DOHH2 (cell line): ENCODE measurements around the gene SLC46A2.

Experiments used
- H3F3A ChIP-seq: fragments of 200-600 bp; sonication (generic), shearing (Covaris generic); 2 replicates; pipeline ENCODE4 v1.6.0; 2016; ENCODE audit warnings: antibody characterized with exemption, mild to moderate bottlenecking; ENCODE audit not compliant: control insufficient read depth, insufficient read depth
- H3K27ac ChIP-seq: fragments of 200-600 bp; sonication (generic); 2 replicates; pipeline ENCODE4 v1.5.1; 2014; ENCODE audit warnings: low read depth, mild to moderate bottlenecking, low read length, moderate library complexity
- H3K27me3 ChIP-seq: fragments of 200-600 bp; sonication (generic); 2 replicates; pipeline ENCODE4 v1.6.1; 2014; ENCODE audit warnings: mild to moderate bottlenecking, low read length, mixed read lengths; ENCODE audit not compliant: control insufficient read depth
- H3K36me3 ChIP-seq: fragments of 200-600 bp; sonication (generic); 2 replicates; pipeline ENCODE4 v1.6.1; 2014; ENCODE audit warnings: mild to moderate bottlenecking, low read length, moderate library complexity, mixed read lengths; ENCODE audit not compliant: control insufficient read depth
- H3K4me1 ChIP-seq: fragments of 200-600 bp; sonication (generic); 2 replicates; pipeline ENCODE4 v1.6.1; 2014; ENCODE audit warnings: mild to moderate bottlenecking, low read length, mixed read lengths; ENCODE audit not compliant: control insufficient read depth
- H3K4me2 ChIP-seq: fragments of 200-600 bp; sonication (generic); 2 replicates; pipeline ENCODE4 v1.6.0; 2014; ENCODE audit warnings: mild to moderate bottlenecking, low read length, moderate library complexity
- H3K4me3 ChIP-seq: fragments of 200-600 bp; sonication (generic); 2 replicates; pipeline ENCODE4 v1.5.1; 2014; ENCODE audit warnings: mild to moderate bottlenecking, low read length, mixed read lengths
- H3K79me2 ChIP-seq: fragments of 200-600 bp; sonication (generic); 2 replicates; pipeline ENCODE4 v1.6.1; 2014; ENCODE audit warnings: mild to moderate bottlenecking, low read length, mixed read lengths; ENCODE audit not compliant: control insufficient read depth
- H3K9me2 ChIP-seq: fragments of 200-600 bp; sonication (generic); replicated peaks from 2 replicates; pipeline ENCODE4 v1.6.1; 2014; ENCODE audit warnings: mild to moderate bottlenecking, low read length, mixed read lengths; ENCODE audit not compliant: control insufficient read depth
- H3K9me3 ChIP-seq: fragments of 200-600 bp; sonication (generic); 2 replicates; pipeline ENCODE4 v1.6.1; 2014; ENCODE audit warnings: antibody characterized with exemption, low read length, mixed read lengths; ENCODE audit not compliant: control insufficient read depth, insufficient read depth
- H4K20me1 ChIP-seq: fragments of 200-600 bp; sonication (generic); 2 replicates; pipeline ENCODE4 v1.6.0; 2014; ENCODE audit warnings: low read depth, mild to moderate bottlenecking, antibody characterized with exemption, low read length, moderate library complexity; ENCODE audit not compliant: control insufficient read depth, insufficient read depth
- CTCF ChIP-seq: fragments of 200-600 bp; sonication (generic); IDR thresholded peaks from one replicate; pipeline ENCODE4 v1.5.1; 2014; ENCODE audit warnings: antibody characterized with exemption, mild to moderate bottlenecking, low read depth, low read length; ENCODE audit not compliant: poor library complexity, severe bottlenecking
- EZH2phosphoT487 ChIP-seq: fragments of 200-600 bp; sonication (generic); IDR thresholded peaks from 2 replicates; pipeline ENCODE4 v1.6.1; 2017; ENCODE audit warnings: borderline replicate concordance, mild to moderate bottlenecking, antibody characterized with exemption, low read length, moderate library complexity, mixed read lengths

Gene SLC46A2

GRCh38 chr9:112890106-112891081 lies at the start of gene SLC46A2:
Gene SLC46A2 (minus strand): TSS chr9:112890876. CDS start chr9:112890681, 195 bp downstream.
- Histone ChIP-seq H3K27ac (no peak within 1 kb of the TSS), H3K4me3 (no peak within 1 kb of the TSS), H4K20me1 (no peaks in the 10 kb centered on the region), H3K4me1 (0 out of 2 replicates have a peak, but pooled peaks cover 4% of the 10 kb centered on the region), H3K36me3 (no peaks in the 10 kb centered on the region), H3K9me3 (no peaks in the 10 kb centered on the region), H3K4me2 (no peak within 1 kb of the TSS), H3F3A (no peaks in the 10 kb centered on the region), H3K79me2 (no peaks in the 10 kb centered on the region), H3K9me2 (no peaks in the 10 kb centered on the region), H3K27me3 (no peaks in the 10 kb centered on the region)
- TF ChIP-seq CTCF = no peak
- TF ChIP-seq EZH2phosphoT487 = no peak

- TF ChIP-seq CTCF (no peak), EZH2phosphoT487 (no peak)
- Histone ChIP-seq H3F3A (no peaks in the 10 kb centered on the region), H3K9me3 (no peaks in the 10 kb centered on the region), H3K27me3 (no peaks in the 10 kb centered on the region), H3K4me1 (no peaks in the 10 kb centered on the region), H3K9me2 (no peaks in the 10 kb centered on the region), H4K20me1 (no peaks in the 10 kb centered on the region), H3K36me3 (no peaks in the 10 kb centered on the region), H3K79me2 (no peaks in the 10 kb centered on the region), H3K27ac (no peak overlapping the region), H3K4me2 (no peak overlapping the region), H3K4me3 (no peak overlapping the region)
Measured at GRCh38 chr9:112939418-112939817, 48.7 kb upstream of the SLC46A2 start.

- Histone ChIP-seq H3K4me2 (no peak overlapping the region), H3K79me2 (no peaks in the 10 kb centered on the region), H3K9me2 (no peaks in the 10 kb centered on the region), H3K4me1 (no peaks in the 10 kb centered on the region), H3F3A (no peaks in the 10 kb centered on the region), H3K9me3 (no peaks in the 10 kb centered on the region), H3K27ac (no peak overlapping the region), H3K27me3 (peaks cover 2% of the 10 kb centered on the region; the same call in 1 of the 2 replicates), H3K4me3 (no peak overlapping the region), H4K20me1 (no peaks in the 10 kb centered on the region), H3K36me3 (no peaks in the 10 kb centered on the region)
- TF ChIP-seq CTCF (no peak), EZH2phosphoT487 (no peak)
Measured at GRCh38 chr9:112933696-112934095, 43.0 kb upstream of the SLC46A2 start.
